ENCODE data around the gene ABCA2. TPM values are rescaled to one million over a fixed set of nuclear protein-coding genes. Genes with fewer than 3 reads are reported as not detected.
A peak's percentile ranks its signal among the peaks of the same experiment; 100 is the strongest.

The ABCA2 gene
- total and polyA plus RNA-seq, 9 of the 15 experiments (the other 6 are each of a cell fraction or from before 2014, with no cell fraction given) = 0.69 to 16.3 (median 6.1) TPM; not detected in 2

DNA sequence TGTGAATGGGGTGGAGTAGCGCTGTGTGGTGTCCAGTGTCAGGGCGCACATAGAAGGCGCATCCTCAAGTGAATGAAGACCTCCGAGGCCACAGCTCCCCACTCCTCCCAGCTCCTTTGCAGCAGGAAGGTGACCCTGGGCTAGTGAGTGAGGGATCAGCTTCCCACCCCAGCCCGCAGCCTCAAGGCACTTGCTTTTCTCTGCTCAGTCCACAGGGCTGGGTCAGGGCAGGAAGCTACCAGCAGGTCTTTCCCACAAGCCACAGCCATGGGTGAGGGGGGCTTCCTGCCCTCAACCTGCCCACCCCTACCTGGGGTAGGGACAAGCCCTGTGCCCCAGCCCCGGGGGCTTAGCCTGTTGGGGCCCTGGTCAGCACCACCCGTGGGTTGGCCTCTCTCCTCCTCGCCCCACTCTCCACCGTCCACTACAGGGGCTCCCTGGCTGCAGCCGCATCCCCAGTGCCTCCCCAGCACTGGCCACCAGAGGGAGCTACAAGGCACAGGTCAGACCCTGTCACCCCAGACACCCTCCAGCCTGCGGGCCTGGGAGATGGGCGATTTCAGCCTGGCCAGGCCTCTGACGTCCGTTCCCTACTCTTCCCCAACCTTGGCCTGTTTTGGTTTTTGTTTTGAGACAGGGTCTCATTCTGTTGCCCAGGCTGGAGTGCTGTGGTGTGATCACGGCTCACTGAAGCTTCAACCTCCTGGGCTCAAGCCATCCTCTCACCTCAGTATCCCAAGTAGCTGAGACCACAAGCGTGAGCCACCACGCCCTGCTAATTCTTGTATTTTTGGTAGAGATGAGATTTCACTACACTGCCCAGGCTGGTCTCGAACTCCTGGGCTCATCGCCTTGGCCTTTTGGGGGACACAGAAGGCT lies 1.3 kb upstream of the ABCA2 start (continued):
- TF ChIP-seq ZNF280B (CRISPR knock-in tag; IDR thresholded peaks at IDR 0.05) (no peak), ZNF263 (CRISPR knock-in tag; IDR thresholded peaks at IDR 0.05; ENCODE audit: borderline replicate concordance) (no peak; the same call in 1 of the 2 replicates), PHTF2 (CRISPR knock-in tag; IDR thresholded peaks at IDR 0.05) (no peak), ZNF174 (CRISPR knock-in tag; IDR thresholded peaks at IDR 0.05) (no peak), GTF2F1 (IDR thresholded peaks at IDR 0.05; ENCODE audit: low read depth, low read length) (no peak), ZNF551 (CRISPR knock-in tag; IDR thresholded peaks at IDR 0.05) (no peak), NR0B1 (IDR thresholded peaks at IDR 0.05; ENCODE audit: partially characterized antibody) (no peak), SMARCC2 (IDR thresholded peaks at IDR 0.05; ENCODE audit: low read depth) (no peak), PTBP1 (IDR thresholded peaks at IDR 0.05; ENCODE audit: low read depth, low read length) (no peak), ZNF586 (CRISPR knock-in tag; conservative IDR thresholded peaks at IDR 0.05) (no peak)
- TF ChIP-seq, protein P1, sequence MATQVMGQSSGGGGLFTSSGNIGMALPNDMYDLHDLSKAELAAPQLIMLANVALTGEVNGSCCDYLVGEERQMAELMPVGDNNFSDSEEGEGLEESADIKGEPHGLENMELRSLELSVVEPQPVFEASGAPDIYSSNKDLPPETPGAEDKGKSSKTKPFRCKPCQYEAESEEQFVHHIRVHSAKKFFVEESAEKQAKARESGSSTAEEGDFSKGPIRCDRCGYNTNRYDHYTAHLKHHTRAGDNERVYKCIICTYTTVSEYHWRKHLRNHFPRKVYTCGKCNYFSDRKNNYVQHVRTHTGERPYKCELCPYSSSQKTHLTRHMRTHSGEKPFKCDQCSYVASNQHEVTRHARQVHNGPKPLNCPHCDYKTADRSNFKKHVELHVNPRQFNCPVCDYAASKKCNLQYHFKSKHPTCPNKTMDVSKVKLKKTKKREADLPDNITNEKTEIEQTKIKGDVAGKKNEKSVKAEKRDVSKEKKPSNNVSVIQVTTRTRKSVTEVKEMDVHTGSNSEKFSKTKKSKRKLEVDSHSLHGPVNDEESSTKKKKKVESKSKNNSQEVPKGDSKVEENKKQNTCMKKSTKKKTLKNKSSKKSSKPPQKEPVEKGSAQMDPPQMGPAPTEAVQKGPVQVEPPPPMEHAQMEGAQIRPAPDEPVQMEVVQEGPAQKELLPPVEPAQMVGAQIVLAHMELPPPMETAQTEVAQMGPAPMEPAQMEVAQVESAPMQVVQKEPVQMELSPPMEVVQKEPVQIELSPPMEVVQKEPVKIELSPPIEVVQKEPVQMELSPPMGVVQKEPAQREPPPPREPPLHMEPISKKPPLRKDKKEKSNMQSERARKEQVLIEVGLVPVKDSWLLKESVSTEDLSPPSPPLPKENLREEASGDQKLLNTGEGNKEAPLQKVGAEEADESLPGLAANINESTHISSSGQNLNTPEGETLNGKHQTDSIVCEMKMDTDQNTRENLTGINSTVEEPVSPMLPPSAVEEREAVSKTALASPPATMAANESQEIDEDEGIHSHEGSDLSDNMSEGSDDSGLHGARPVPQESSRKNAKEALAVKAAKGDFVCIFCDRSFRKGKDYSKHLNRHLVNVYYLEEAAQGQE (IDR thresholded peaks at IDR 0.05; ENCODE audit: borderline replicate concordance) = peak; percentile 38; the same call in 1 of the 2 replicates
- TF ChIP-seq, protein P1 (CRISPR knock-in tag; IDR thresholded peaks at IDR 0.05; ENCODE audit: low read depth) = no peak
- TF ChIP-seq, protein P2, sequence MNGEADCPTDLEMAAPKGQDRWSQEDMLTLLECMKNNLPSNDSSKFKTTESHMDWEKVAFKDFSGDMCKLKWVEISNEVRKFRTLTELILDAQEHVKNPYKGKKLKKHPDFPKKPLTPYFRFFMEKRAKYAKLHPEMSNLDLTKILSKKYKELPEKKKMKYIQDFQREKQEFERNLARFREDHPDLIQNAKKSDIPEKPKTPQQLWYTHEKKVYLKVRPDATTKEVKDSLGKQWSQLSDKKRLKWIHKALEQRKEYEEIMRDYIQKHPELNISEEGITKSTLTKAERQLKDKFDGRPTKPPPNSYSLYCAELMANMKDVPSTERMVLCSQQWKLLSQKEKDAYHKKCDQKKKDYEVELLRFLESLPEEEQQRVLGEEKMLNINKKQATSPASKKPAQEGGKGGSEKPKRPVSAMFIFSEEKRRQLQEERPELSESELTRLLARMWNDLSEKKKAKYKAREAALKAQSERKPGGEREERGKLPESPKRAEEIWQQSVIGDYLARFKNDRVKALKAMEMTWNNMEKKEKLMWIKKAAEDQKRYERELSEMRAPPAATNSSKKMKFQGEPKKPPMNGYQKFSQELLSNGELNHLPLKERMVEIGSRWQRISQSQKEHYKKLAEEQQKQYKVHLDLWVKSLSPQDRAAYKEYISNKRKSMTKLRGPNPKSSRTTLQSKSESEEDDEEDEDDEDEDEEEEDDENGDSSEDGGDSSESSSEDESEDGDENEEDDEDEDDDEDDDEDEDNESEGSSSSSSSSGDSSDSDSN (IDR thresholded peaks at IDR 0.05; ENCODE audit: borderline replicate concordance in 1 of 2, low read depth in 2 of 2, low read length in 2 of 2) = no peak
